Activated CD4-positive, alpha-beta memory T cell treated with anti-CD3 and anti-CD28 coated beads for 36 hours (primary cell): ENCODE data around the gene OARD1. TPM values are rescaled to one million over a fixed set of nuclear protein-coding genes. Genes with fewer than 3 reads are reported as not detected.

Experiments used
- CTCF ChIA-PET: fragments of 350-600 bp; sonication (Branson Sonifier 250); formaldehyde crosslinking; loops from one replicate; lab custom pipeline; 2021; ENCODE audit warnings: antibody characterized with exemption, inconsistent platforms; lab: Charles Lee
- POLR2A ChIA-PET: fragments of 350-600 bp; sonication (Branson Sonifier 250); formaldehyde crosslinking; loops from one replicate; lab custom pipeline; 2021; ENCODE audit warnings: antibody characterized with exemption; lab: Charles Lee
- DNase-seq: peaks from one replicate; pipeline ENCODE4 v3.0.0-alpha.2; 2020
- H3K27ac Mint-ChIP-seq: one replicate; pipeline ENCODE4 v1.8.0; 2021; ENCODE audit warnings: mixed read lengths
- H3K27me3 Mint-ChIP-seq: one replicate; pipeline ENCODE4 v1.8.0; 2021; ENCODE audit warnings: mixed read lengths
- H3K36me3 Mint-ChIP-seq: one replicate; pipeline ENCODE4 v1.8.0; 2021; ENCODE audit warnings: mixed read lengths
- H3K4me1 Mint-ChIP-seq: one replicate; pipeline ENCODE4 v1.8.0; 2021; ENCODE audit warnings: low read depth, mixed read lengths
- H3K4me3 Mint-ChIP-seq: one replicate; pipeline ENCODE4 v1.8.0; 2021; ENCODE audit warnings: mild to moderate bottlenecking, mixed read lengths
- H3K9me3 Mint-ChIP-seq: one replicate; pipeline ENCODE4 v1.8.0; 2021; ENCODE audit warnings: mixed read lengths
- intact Hi-C: fragments of 100-400 bp; cut with micrococcal nuclease; formaldehyde crosslinking; loops from one replicate; pipeline ENCODE4 v1.15.1; 2023
- total RNA-seq, 2 experiments: library from RNA; stranded (reverse); gene quantifications; one replicate each; pipeline ENCODE4 v1.2.3, GENCODE V29; 2021

The OARD1 gene
- total RNA-seq, 2 experiments from 2014 or later: 40.5 to 42.9 TPM

DNA sequence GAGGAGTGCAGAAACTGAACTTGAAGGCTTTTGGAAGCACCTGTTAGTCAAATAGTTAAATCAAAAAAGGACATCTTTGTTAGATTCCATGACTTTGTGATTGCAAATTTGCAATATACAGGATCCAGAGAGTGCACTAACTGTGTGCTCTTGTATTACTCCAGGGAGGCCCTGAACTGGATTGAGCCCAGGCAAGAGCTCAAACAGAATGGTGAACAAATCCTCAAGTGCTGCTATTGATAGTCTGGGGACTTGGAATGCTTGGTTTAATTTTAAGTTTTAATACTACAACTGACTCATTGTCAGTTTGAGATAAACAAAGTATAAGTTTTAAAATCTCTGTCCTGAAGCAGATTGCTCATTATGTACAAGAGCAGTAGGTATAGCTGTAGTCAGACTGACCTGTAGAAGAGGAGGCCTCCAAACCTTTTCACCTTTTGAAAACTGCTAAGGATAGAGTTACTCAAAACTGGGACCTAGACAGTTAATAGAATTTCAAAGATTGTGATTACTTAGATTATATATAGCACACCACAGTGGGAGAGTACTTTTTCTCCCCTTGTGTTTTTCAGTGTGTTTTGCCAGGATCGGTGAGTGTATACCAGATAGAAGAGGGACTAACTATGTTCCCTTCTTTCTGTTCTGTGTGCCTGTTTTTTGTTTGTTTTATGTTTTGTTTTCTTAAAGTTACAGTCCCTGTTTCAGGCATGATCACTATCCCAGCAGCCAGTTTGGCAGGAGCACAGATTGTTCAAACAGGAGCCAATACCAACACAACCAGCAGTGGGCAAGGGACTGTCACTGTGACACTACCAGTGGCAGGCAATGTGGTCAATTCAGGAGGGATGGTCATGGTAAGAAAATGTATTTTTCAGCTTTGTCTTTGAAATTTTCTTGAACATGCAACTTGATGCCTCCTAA lies 18.9 kb upstream of the OARD1 start:
- no peak overlapping the region for H3K4me3 Mint-ChIP-seq
- H3K9me3 Mint-ChIP-seq: no peaks in the 10 kb centered on the region
- ChIA-PET CTCF (interaction anchor here (0.8 to 3.5 kb wide), 5 partner anchors 25 to 227 kb away, joined by 3 to 29 read pairs (median 4); no protein-coding TSS in a partner anchor), POLR2A (no interaction called here)
- no peak overlapping the region for H3K27ac Mint-ChIP-seq
- peaks cover 53% of the 10 kb centered on the region for H3K36me3 Mint-ChIP-seq
- H3K27me3 Mint-ChIP-seq: no peaks in the 10 kb centered on the region
- intact Hi-C loops: no loop called here
- no peaks in the 10 kb centered on the region for H3K4me1 Mint-ChIP-seq
- DNase-seq: no peak

GRCh38 chr6:41088451-41088850 lies 16.3 kb upstream of the OARD1 start:
- CTCF ChIA-PET: no interaction called here
- H3K4me3 Mint-ChIP-seq: no peak overlapping the region
- DNase-seq: no peak
- H3K27ac Mint-ChIP-seq: no peak overlapping the region
- no peaks in the 10 kb centered on the region for H3K9me3 Mint-ChIP-seq
- H3K4me1 Mint-ChIP-seq: peaks cover 7% of the 10 kb centered on the region
- POLR2A ChIA-PET: no interaction called here
- intact Hi-C loops: no loop called here
- H3K27me3 Mint-ChIP-seq: no peaks in the 10 kb centered on the region
- peaks cover 49% of the 10 kb centered on the region for H3K36me3 Mint-ChIP-seq

DNA sequence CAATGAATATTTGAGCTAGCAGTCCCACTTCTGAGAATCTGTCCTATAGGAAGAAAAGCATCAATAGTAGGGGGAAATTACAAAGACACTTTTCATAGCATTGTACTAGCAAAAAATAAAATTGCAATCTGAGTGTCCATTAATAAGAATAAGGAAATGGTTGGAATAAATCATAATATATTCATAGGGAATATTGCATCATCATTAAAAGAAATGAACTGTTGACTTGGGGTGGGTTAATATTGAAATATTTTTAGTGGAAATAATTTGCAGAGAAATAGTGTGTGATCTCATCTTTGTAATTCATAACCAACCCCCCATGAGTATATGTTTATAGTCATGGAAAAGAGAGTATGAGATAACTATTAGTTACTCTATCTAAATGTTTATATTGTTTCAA lies 13.0 kb upstream of the OARD1 start:
- POLR2A ChIA-PET: no interaction called here
- H3K4me3 Mint-ChIP-seq: no peak overlapping the region
- no peak for DNase-seq
- no peak overlapping the region for H3K27ac Mint-ChIP-seq
- intact Hi-C loops: no loop called here
- H3K36me3 Mint-ChIP-seq: peaks cover 50% of the 10 kb centered on the region
- CTCF ChIA-PET: interaction anchor here (0.5 kb wide), 1 partner anchor 59 kb away, joined by 3 read pairs; no protein-coding TSS in a partner anchor
- no peaks in the 10 kb centered on the region for H3K27me3 Mint-ChIP-seq
- no peaks in the 10 kb centered on the region for H3K9me3 Mint-ChIP-seq
- H3K4me1 Mint-ChIP-seq: peaks cover 22% of the 10 kb centered on the region

DNA sequence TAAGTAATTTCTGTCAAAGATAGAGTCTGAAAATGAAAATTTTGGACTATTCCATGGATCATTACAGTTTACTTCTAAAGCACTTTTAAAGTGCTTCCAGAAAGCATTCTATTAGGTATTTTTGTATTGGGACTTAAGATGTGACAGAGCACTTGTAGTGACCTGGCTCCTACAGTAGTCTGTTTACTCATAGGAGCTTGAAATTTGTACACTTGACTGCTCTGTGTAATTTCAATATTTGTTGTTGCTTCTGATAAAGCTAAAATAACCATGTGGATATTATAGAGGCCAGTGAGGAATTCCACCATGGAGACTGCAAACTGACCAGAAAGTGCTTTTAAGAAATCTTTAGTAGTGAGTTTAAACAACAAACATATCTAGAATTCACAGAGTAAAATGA lies 10.9 kb upstream of the OARD1 start:
- Mint-ChIP-seq H3K36me3 (peaks cover 52% of the 10 kb centered on the region), H3K4me1 (peaks cover 38% of the 10 kb centered on the region), H3K9me3 (no peaks in the 10 kb centered on the region), H3K27ac (no peak overlapping the region), H3K27me3 (no peaks in the 10 kb centered on the region), H3K4me3 (no peak overlapping the region)
- ChIA-PET POLR2A (no interaction called here), CTCF (interaction anchor here (1.1 to 1.5 kb wide), 2 partner anchors 10 to 99 kb away, joined by 4 to 7 read pairs; no protein-coding TSS in a partner anchor)
- DNase-seq: no peak
- intact Hi-C loops: no loop called here

DNA sequence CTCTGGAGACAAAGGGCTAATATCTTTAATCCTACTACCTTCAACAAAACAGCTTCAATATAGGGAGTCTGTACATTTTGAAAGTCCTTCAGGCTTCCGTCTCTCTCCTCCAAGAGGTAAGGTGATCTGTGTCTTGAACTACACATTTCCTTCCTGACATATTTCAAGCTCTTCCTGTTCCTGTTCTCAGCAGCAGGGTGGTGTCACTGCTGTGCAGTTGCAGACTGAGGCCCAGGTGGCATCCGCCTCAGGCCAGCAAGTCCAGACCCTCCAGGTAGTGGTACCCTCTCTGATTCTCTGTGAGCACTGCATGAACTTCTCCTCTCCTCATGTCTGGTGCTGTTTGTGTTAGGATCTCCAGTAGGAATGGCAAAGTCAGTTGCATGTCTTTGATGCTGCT lies 8.5 kb upstream of the OARD1 start:
- H3K4me3 Mint-ChIP-seq: peak overlapping the region; percentile 36
- peaks cover 52% of the 10 kb centered on the region for H3K4me1 Mint-ChIP-seq
- ChIA-PET CTCF (no interaction called here), POLR2A (no interaction called here)
- H3K9me3 Mint-ChIP-seq: no peaks in the 10 kb centered on the region
- H3K36me3 Mint-ChIP-seq: peaks cover 43% of the 10 kb centered on the region
- peak overlapping the region; percentile 86 for H3K27ac Mint-ChIP-seq
- DNase-seq: peak; percentile 18
- H3K27me3 Mint-ChIP-seq: no peaks in the 10 kb centered on the region
- intact Hi-C loops: no loop called here

GRCh38 chr6:41079080-41079479 lies 6.9 kb upstream of the OARD1 start:
- POLR2A ChIA-PET: no interaction called here
- H3K27me3 Mint-ChIP-seq: no peaks in the 10 kb centered on the region
- DNase-seq: no peak
- H3K4me1 Mint-ChIP-seq: peaks cover 65% of the 10 kb centered on the region
- CTCF ChIA-PET: interaction anchor here (1.5 kb wide), 1 partner anchor 9 kb away, joined by 4 read pairs; no protein-coding TSS in a partner anchor
- peaks cover 44% of the 10 kb centered on the region for H3K36me3 Mint-ChIP-seq
- intact Hi-C loops: no loop called here
- no peak overlapping the region for H3K4me3 Mint-ChIP-seq
- peak overlapping the region; percentile 44 for H3K27ac Mint-ChIP-seq
- H3K9me3 Mint-ChIP-seq: no peaks in the 10 kb centered on the region

DNA sequence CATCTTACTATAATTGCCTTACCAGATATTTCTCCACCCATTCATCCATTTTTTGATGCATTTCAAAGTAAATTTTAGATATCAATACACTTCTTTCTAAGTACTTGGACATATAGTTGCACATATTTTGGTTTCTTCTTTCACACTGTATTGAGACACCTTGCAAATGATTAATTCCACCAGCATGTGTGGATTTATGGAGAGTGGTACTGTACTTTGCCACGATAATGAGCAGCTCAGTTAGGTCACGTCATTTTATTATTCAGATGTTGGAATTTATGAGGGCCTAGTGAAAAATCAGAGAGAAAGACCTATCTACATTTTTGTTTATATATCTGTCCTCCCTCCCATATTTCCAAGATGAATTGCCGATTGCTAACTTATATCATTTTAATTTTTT lies 5.9 kb upstream of the OARD1 start:
- no peaks in the 10 kb centered on the region for H3K27me3 Mint-ChIP-seq
- ChIA-PET POLR2A (no interaction called here), CTCF (interaction anchor here (0.6 kb wide), 1 partner anchor 10 kb away, joined by 3 read pairs; no protein-coding TSS in a partner anchor)
- H3K4me1 Mint-ChIP-seq: peaks cover 64% of the 10 kb centered on the region
- no peaks in the 10 kb centered on the region for H3K9me3 Mint-ChIP-seq
- H3K27ac Mint-ChIP-seq: no peak overlapping the region
- no peak for DNase-seq
- no peak overlapping the region for H3K4me3 Mint-ChIP-seq
- intact Hi-C loops: no loop called here
- peaks cover 41% of the 10 kb centered on the region for H3K36me3 Mint-ChIP-seq

GRCh38 chr6:41077536-41077935 lies 5.4 kb upstream of the OARD1 start:
- no peak overlapping the region for H3K27ac Mint-ChIP-seq
- DNase-seq: no peak
- CTCF ChIA-PET: interaction anchor here (0.6 kb wide), 1 partner anchor 10 kb away, joined by 3 read pairs; no protein-coding TSS in a partner anchor
- POLR2A ChIA-PET: no interaction called here
- H3K27me3 Mint-ChIP-seq: no peaks in the 10 kb centered on the region
- peaks cover 64% of the 10 kb centered on the region for H3K4me1 Mint-ChIP-seq
- H3K36me3 Mint-ChIP-seq: peaks cover 35% of the 10 kb centered on the region
- no peak overlapping the region for H3K4me3 Mint-ChIP-seq
- H3K9me3 Mint-ChIP-seq: no peaks in the 10 kb centered on the region
- intact Hi-C loops: no loop called here

- peak overlapping the region; percentile 91 for H3K4me3 Mint-ChIP-seq
Measured at GRCh38 chr6:41075651-41076626, 3.8 kb upstream of the OARD1 start.

DNA sequence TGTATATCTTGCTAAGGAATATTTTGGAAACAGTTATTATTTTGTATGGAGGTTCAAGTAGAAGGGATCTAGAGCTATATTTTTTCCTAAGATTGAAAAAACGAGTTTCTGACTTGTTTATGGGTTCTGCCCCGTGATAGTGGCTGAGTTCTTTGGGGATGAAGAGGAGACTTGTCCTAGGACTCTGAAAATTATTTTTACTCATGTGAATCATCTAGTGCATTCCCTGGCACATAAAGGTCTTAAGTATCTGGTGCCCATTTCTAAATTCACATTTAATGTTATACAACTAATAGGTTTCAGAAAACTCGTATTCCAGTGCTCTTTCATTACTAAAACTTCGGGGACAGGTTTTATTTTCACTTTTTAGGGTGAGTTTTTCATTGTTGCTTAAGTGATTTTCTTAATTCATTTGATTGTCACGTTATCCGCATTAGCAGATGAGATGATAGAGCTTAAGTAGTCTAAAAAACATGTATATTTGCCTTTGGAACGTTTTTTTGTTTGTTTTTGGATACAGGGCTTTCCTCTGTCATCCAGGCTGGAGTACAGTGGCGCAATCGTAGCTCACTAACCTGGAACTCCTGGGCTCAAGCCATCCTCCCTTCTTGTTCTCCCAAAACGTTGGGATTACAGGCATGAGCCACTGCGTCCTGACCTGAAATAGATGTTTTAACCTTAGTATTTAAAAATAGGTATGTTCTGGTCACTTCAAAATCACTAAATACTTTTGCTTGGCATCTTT lies 2.7 kb upstream of the OARD1 start:
- H3K4me1 Mint-ChIP-seq: peaks cover 60% of the 10 kb centered on the region
- no peaks in the 10 kb centered on the region for H3K9me3 Mint-ChIP-seq
- peaks cover 29% of the 10 kb centered on the region for H3K36me3 Mint-ChIP-seq
- no peak for DNase-seq
- no peaks in the 10 kb centered on the region for H3K27me3 Mint-ChIP-seq
- CTCF ChIA-PET: interaction anchor here (0.6 to 1.6 kb wide), 3 partner anchors 9 to 107 kb away, joined by 5 to 8 read pairs (median 6); no protein-coding TSS in a partner anchor
- peak overlapping the region; percentile 91 for H3K4me3 Mint-ChIP-seq
- POLR2A ChIA-PET: no interaction called here
- intact Hi-C loops: loop anchor here (5.0 kb wide), 3 partner anchors 107 to 1848 kb away; partner anchors contain the start of genes FOXP4 and KCNK5
- peak overlapping the region; percentile 95 for H3K27ac Mint-ChIP-seq

More at GRCh38 chr6:41075651-41076626, 3.8 kb upstream of the OARD1 start:
- Mint-ChIP-seq H3K36me3 (peaks cover 32% of the 10 kb centered on the region), H3K9me3 (no peaks in the 10 kb centered on the region), H3K27ac (peak overlapping the region; percentile 68), H3K27me3 (no peaks in the 10 kb centered on the region), H3K4me1 (peaks cover 62% of the 10 kb centered on the region)
- ChIA-PET POLR2A (interaction anchor here (1.3 kb wide), 1 partner anchor 125 kb away, joined by 4 read pairs; the partner anchor contains the start of gene TREML2), CTCF (interaction anchor here (1.3 to 1.6 kb wide), 3 partner anchors 28 to 244 kb away, joined by 4 to 7 read pairs (median 5); no protein-coding TSS in a partner anchor)
- DNase-seq: no peak
- intact Hi-C loops: no loop called here
